Neural crest cell (in vitro differentiated cells): ENCODE data around the gene POLR2M. TPM values are rescaled to one million over a fixed set of nuclear protein-coding genes. Genes with fewer than 3 reads are reported as not detected.

ENCODE experiments used
- DNase-seq: peaks from one replicate; pipeline ENCODE4 v3.0.0; 2021; ENCODE audit warnings: low read depth, mixed read lengths, low spot score
- H3K27ac Mint-ChIP-seq: one replicate; pipeline ENCODE4 v1.8.0; 2021; ENCODE audit warnings: mild to moderate bottlenecking, mixed read lengths; ENCODE audit not compliant: unreplicated experiment
- H3K27me3 Mint-ChIP-seq: 2 replicates; pipeline ENCODE4 v1.8.0; 2021; ENCODE audit warnings: low read depth, mild to moderate bottlenecking, mixed read lengths
- H3K36me3 Mint-ChIP-seq: 2 replicates; pipeline ENCODE4 v1.8.0; 2021; ENCODE audit warnings: low read depth, mild to moderate bottlenecking, mixed read lengths
- H3K4me1 Mint-ChIP-seq: 2 replicates; pipeline ENCODE4 v1.8.0; 2021; ENCODE audit warnings: mixed read lengths
- H3K4me3 Mint-ChIP-seq: one replicate; pipeline ENCODE4 v1.8.0; 2021; ENCODE audit warnings: mild to moderate bottlenecking, mixed read lengths
- H3K9me3 Mint-ChIP-seq: 2 replicates; pipeline ENCODE4 v1.8.0; 2021; ENCODE audit warnings: mixed read lengths
- total RNA-seq: library from RNA; stranded (reverse); gene quantifications from 2 replicates; pipeline ENCODE4 v1.2.1, GENCODE V29; 2021
- TF ChIP-seq, protein P1 (sequence below): fragments of 200-600 bp; sonication (generic); conservative IDR thresholded peaks from 2 replicates; pipeline ENCODE4 v1.5.0; 2021; ENCODE audit warnings: antibody characterized with exemption, mild to moderate bottlenecking

POLR2M gene
- total RNA-seq, 1 donor from 2014 or later: 73.6 TPM

DNA sequence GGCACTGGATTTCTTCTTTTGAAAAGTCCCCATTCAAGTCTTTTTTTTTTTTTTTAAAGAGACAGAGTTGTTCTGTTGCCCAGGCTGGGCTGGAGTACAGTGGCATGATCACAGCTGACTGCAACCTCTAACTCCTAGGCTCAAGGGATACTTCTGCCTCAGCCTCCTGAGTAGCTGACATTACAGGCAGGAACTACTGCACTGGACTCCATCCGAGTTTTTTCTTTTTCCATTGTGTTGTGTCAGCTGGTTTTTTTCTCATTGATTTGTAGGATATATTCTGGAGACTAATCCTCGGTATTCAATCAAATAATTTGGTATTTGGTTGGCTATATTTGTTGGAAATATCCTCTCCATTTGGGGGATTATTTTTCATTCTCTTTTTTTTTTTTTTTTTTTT is 11.8 kb downstream of the POLR2M start:
- DNase-seq: no peak
- H3K9me3 Mint-ChIP-seq: peaks cover 2% of the 10 kb centered on the region
- H3K36me3 Mint-ChIP-seq: peaks cover 25% of the 10 kb centered on the region
- H3K4me1 Mint-ChIP-seq: no peaks in the 10 kb centered on the region
- no peak overlapping the region for H3K4me3 Mint-ChIP-seq
- H3K27me3 Mint-ChIP-seq: no peaks in the 10 kb centered on the region
- TF ChIP-seq, protein P1, sequence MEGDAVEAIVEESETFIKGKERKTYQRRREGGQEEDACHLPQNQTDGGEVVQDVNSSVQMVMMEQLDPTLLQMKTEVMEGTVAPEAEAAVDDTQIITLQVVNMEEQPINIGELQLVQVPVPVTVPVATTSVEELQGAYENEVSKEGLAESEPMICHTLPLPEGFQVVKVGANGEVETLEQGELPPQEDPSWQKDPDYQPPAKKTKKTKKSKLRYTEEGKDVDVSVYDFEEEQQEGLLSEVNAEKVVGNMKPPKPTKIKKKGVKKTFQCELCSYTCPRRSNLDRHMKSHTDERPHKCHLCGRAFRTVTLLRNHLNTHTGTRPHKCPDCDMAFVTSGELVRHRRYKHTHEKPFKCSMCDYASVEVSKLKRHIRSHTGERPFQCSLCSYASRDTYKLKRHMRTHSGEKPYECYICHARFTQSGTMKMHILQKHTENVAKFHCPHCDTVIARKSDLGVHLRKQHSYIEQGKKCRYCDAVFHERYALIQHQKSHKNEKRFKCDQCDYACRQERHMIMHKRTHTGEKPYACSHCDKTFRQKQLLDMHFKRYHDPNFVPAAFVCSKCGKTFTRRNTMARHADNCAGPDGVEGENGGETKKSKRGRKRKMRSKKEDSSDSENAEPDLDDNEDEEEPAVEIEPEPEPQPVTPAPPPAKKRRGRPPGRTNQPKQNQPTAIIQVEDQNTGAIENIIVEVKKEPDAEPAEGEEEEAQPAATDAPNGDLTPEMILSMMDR: no peak
- H3K27ac Mint-ChIP-seq: no peak overlapping the region

DNA sequence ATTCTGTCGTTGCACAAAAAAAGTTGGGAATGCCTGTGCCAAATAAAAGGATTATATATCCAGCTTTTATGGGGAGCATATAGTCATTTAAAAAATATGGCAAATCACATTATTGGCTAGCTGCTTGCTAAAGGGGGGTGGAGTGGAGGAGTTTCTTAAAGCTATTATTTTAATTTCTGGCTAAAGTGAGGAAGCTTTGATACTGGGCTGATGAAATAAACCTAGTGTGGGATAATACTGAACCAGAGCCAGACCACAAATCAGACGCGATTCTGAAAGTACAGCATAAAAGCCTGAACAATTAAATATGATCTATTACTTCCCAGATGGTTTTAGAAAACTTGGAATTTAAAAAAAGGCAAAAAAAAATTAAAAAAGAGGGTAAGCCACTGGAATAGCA is 14.4 kb downstream of the POLR2M start:
- no peaks in the 10 kb centered on the region for H3K27me3 Mint-ChIP-seq
- no peak overlapping the region for H3K4me3 Mint-ChIP-seq
- peaks cover 25% of the 10 kb centered on the region for H3K36me3 Mint-ChIP-seq
- no peak for DNase-seq
- TF ChIP-seq, protein P1: no peak
- H3K4me1 Mint-ChIP-seq: no peaks in the 10 kb centered on the region
- no peak overlapping the region for H3K27ac Mint-ChIP-seq
- peaks cover 6% of the 10 kb centered on the region for H3K9me3 Mint-ChIP-seq

DNA sequence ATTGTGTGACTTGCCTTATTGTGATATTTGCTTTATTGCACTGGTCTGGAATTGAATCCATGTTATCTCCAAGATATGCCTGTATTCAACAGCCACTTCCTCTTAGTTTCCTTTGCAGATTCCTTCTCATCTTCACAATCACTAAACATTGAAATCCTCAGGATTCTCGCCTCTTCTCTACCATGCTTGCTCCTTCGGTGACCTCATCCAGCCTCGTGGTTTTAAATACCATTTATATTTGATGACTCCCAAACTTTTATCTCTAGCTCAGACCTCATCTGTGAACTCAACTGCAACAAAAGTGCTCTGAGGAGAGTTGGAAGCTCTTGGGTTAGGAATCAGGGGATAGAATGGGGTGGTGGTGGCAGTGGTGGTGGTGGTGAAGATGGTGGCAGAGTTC is 19.9 kb downstream of the POLR2M start:
- TF ChIP-seq, protein P1: no peak
- H3K27me3 Mint-ChIP-seq: no peaks in the 10 kb centered on the region
- no peak overlapping the region for H3K4me3 Mint-ChIP-seq

DNA sequence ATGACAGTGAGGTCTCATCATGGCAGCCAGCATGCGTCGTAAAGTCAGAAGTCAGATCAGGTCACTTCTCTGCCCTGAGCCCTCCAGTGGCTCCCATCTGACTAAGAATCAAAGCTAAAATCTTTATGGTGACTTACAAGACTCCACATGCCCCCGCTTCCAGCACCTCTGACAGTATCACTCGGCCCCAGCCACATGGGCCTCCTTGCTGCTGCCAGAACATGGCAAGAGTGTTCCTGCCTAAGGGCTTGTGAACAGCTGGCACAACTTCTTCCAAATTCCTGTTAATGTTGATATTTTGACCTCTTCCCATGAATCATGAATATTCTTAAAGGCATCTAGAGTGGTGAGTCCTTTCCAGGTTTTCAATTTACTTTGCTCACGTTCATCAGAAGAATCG is 20.5 kb downstream of the POLR2M start:
- Mint-ChIP-seq H3K4me3 (no peak overlapping the region), H3K36me3 (peaks cover 15% of the 10 kb centered on the region), H3K27ac (no peak overlapping the region), H3K27me3 (no peaks in the 10 kb centered on the region), H3K4me1 (no peaks in the 10 kb centered on the region), H3K9me3 (peaks cover 4% of the 10 kb centered on the region)
- TF ChIP-seq, protein P1: no peak
- no peak for DNase-seq

More for the DNA sequence above, 19.9 kb downstream of the POLR2M start:
- Mint-ChIP-seq H3K27ac (no peak overlapping the region), H3K4me1 (no peaks in the 10 kb centered on the region), H3K9me3 (peaks cover 4% of the 10 kb centered on the region), H3K36me3 (peaks cover 15% of the 10 kb centered on the region)
- no peak for DNase-seq

DNA sequence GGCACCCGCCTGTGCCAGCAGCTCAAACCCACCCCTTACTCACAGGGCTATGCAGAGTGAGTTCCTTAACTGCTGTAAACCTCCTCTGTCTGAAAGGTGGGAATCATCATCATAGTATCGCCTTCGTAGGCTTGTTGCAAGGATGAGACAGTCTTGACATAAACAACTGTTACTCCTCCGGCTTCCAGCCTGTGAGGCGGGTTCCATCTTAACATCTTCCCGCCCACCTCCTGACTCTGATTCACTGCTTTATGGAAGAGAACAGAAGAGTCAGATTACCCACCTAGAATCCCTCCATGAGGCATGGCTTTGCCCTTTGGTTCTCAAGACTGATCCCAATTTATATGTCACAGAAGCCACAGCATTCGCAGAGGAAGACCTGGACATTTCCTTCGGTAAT is 21.9 kb downstream of the POLR2M start:
- Mint-ChIP-seq H3K36me3 (peaks cover 11% of the 10 kb centered on the region), H3K4me1 (peaks cover 4% of the 10 kb centered on the region), H3K27me3 (no peaks in the 10 kb centered on the region), H3K27ac (no peak overlapping the region), H3K9me3 (peaks cover 4% of the 10 kb centered on the region), H3K4me3 (no peak overlapping the region)
- no peak for DNase-seq
- TF ChIP-seq, protein P1: no peak

DNA sequence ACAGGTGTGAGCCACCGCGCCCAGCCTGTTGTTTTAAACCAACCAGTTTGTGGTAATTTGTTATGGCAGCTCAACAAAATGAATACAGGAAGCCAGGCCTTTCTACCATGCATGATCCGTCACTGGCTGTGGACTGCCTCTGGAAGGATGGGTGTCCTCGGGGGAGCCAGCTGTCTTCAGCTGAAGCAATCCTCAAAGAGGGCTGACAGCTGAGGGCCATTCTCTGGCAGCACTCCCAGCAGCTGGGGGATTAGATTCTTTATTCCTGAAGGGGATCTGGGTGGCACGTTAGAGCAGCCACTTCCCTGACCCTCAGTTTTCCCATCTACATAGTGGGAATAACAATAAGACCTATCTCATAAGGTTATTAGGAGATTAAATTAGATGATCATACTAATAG is 24.4 kb downstream of the POLR2M start:
- Mint-ChIP-seq H3K27ac (no peak overlapping the region), H3K4me1 (peaks cover 4% of the 10 kb centered on the region), H3K27me3 (no peaks in the 10 kb centered on the region), H3K36me3 (no peaks in the 10 kb centered on the region), H3K9me3 (no peaks in the 10 kb centered on the region), H3K4me3 (no peak overlapping the region)
- DNase-seq: no peak
- TF ChIP-seq, protein P1: no peak
